Skin of body (tissue), 2 donors: ENCODE measurements around the gene MYL3. TPM values are rescaled to one million over a fixed set of nuclear protein-coding genes. Genes with fewer than 3 reads are reported as not detected.

ENCODE experiments used
- DNase-seq: peaks from one replicate; lab custom pipeline; 2025; lab: John Stamatoyannopoulos, UW
- total RNA-seq: library from RNA; depleted of rRNA; stranded (reverse); fragments of >200 nt; gene quantifications from one replicate; pipeline ENCODE4 v1.2.3, GENCODE V29; 2014

MYL3 gene
- total RNA-seq, 1 donor from 2014 or later: 23.7 TPM

GRCh38 chr3:46883054-46883829, 20.0 kb upstream of the MYL3 start:
- peak; percentile 33 for DNase-seq

- DNase-seq: peak; percentile 40
Measured at GRCh38 chr3:46882377-46883053, 19.3 kb upstream of the MYL3 start.

GRCh38 chr3:46881596-46882376, 18.5 kb upstream of the MYL3 start:
- no peak for DNase-seq

- DNase-seq: no peak
Measured at GRCh38 chr3:46880884-46881595, 17.8 kb upstream of the MYL3 start.

GRCh38 chr3:46878781-46879436, 15.7 kb upstream of the MYL3 start:
- no peak for DNase-seq

- DNase-seq: no peak
Measured at GRCh38 chr3:46877406-46878125, 14.3 kb upstream of the MYL3 start, which contains the start of gene PTH1R. TSS of gene PTH1R (plus strand) at chr3:46877721. CDS start at chr3:46883560, 5,839 bp downstream.

GRCh38 chr3:46876313-46877300, 13.4 kb upstream of the MYL3 start:
- DNase-seq: no peak

- DNase-seq: no peak
Measured at GRCh38 chr3:46875560-46875959, 12.3 kb upstream of the MYL3 start.

GRCh38 chr3:46874430-46874829, 11.2 kb upstream of the MYL3 start:
- DNase-seq: peak; percentile 55

- no peak for DNase-seq
Measured at GRCh38 chr3:46873521-46873920, 10.3 kb upstream of the MYL3 start.

GRCh38 chr3:46871222-46871621, 8.0 kb upstream of the MYL3 start:
- no peak for DNase-seq

- no peak for DNase-seq
Measured at GRCh38 chr3:46870651-46871050, 7.4 kb upstream of the MYL3 start.

- no peak for DNase-seq
Measured at GRCh38 chr3:46869440-46869839, 6.2 kb upstream of the MYL3 start.

GRCh38 chr3:46868948-46869347, 5.7 kb upstream of the MYL3 start:
- no peak for DNase-seq

- DNase-seq: no peak
Measured at GRCh38 chr3:46868287-46868686, 5.0 kb upstream of the MYL3 start.

- no peak for DNase-seq
Measured at GRCh38 chr3:46867550-46867898, 4.3 kb upstream of the MYL3 start.

GRCh38 chr3:46866720-46867549, 3.7 kb upstream of the MYL3 start:
- DNase-seq: peak; percentile 17

GRCh38 chr3:46866032-46866595, 2.9 kb upstream of the MYL3 start:
- no peak for DNase-seq
